SHP77 (cell line): ENCODE measurements around the gene RAB22A.
"Not testable (repeated sequence)": the region's sequence is repeated elsewhere in the genome, so short reads cannot be mapped to it uniquely, and the experiment has no call there.

Experiments
- DNase-seq, 2 experiments: peaks; one replicate each; lab custom pipeline; 2025; lab: John Stamatoyannopoulos, UW

RAB22A gene

GRCh38 chr20:58414786-58415185 lies 105.3 kb downstream of the RAB22A start:
- not testable (repeated sequence) for DNase-seq

DNA sequence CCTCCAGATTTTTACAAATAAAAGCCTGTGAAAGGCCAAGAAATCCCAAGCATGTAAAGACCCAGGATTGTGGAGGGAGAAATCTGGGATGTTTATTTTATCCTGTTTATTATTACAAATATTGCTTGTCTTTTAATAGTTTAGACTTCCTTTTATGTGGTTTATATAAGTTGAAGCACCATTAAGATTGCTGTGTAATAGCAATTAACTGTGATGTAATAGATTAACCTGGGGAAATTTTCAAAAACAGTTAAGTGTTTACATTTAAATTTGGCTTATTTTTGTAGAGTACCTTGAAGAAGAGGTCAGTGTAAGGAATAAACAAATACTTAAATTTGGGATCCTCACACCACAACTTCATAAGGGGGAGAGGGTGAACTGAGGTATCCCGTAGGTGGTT lies 106.5 kb downstream of the RAB22A start:
- no peak for DNase-seq

- DNase-seq = no peak
Observed at GRCh38 chr20:58416835-58417234, 107.3 kb downstream of the RAB22A start.
